DLD1 (cell line): ENCODE results near the gene PJA1.

Experiments used
- in situ Hi-C: cut with HindIII; loops from 2 replicates; pipeline ENCODE4 v1.10.0; 2017; ENCODE audit warnings: low sequenced_read_pairs

The PJA1 gene

GRCh38 chrX:69165087-69165651, at the start of gene PJA1:
PJA1 (minus strand) TSS chrX:69165453; CDS start chrX:69163073, 2,380 bp downstream.
- in situ Hi-C loops, result no loop called here

- in situ Hi-C loops, result no loop called here
Measured at GRCh38 chrX:69214463-69214862, 49.2 kb upstream of the PJA1 start.

- in situ Hi-C loops, result no loop called here
Measured at GRCh38 chrX:69211701-69212100, 46.4 kb upstream of the PJA1 start.

- in situ Hi-C loops, result no loop called here
Measured at GRCh38 chrX:69210581-69210980, 45.3 kb upstream of the PJA1 start.

- in situ Hi-C loops, result no loop called here
Measured at GRCh38 chrX:69207216-69207615, 42.0 kb upstream of the PJA1 start.

GRCh38 chrX:69203638-69204037, 38.4 kb upstream of the PJA1 start:
- in situ Hi-C loops, result no loop called here

GRCh38 chrX:69197690-69198089, 32.4 kb upstream of the PJA1 start:
- in situ Hi-C loops, result no loop called here

GRCh38 chrX:69196666-69197065, 31.4 kb upstream of the PJA1 start:
- in situ Hi-C loops, result no loop called here

- in situ Hi-C loops, result no loop called here
Measured at GRCh38 chrX:69195810-69196209, 30.6 kb upstream of the PJA1 start.

GRCh38 chrX:69195192-69195591, 29.9 kb upstream of the PJA1 start:
- in situ Hi-C loops, result no loop called here

- in situ Hi-C loops, result no loop called here
Measured at GRCh38 chrX:69192603-69193002, 27.4 kb upstream of the PJA1 start.

GRCh38 chrX:69189576-69190371, 24.5 kb upstream of the PJA1 start:
- in situ Hi-C loops, result no loop called here

- in situ Hi-C loops, result no loop called here
Measured at GRCh38 chrX:69186651-69187050, 21.4 kb upstream of the PJA1 start.

- in situ Hi-C loops, result no loop called here
Measured at GRCh38 chrX:69185886-69186285, 20.6 kb upstream of the PJA1 start.

GRCh38 chrX:69185141-69185540, 19.9 kb upstream of the PJA1 start:
- in situ Hi-C loops, result no loop called here

GRCh38 chrX:69182818-69183380, 17.6 kb upstream of the PJA1 start:
- in situ Hi-C loops, result no loop called here

GRCh38 chrX:69179380-69179911, 14.2 kb upstream of the PJA1 start:
- in situ Hi-C loops, result no loop called here

- in situ Hi-C loops, result no loop called here
Measured at GRCh38 chrX:69178592-69178991, 13.3 kb upstream of the PJA1 start.

GRCh38 chrX:69177511-69178162, 12.4 kb upstream of the PJA1 start:
- in situ Hi-C loops, result no loop called here

GRCh38 chrX:69176053-69176452, 10.8 kb upstream of the PJA1 start:
- in situ Hi-C loops, result no loop called here

GRCh38 chrX:69173906-69174305, 8.7 kb upstream of the PJA1 start:
- in situ Hi-C loops, result no loop called here

- in situ Hi-C loops, result no loop called here
Measured at GRCh38 chrX:69172937-69173336, 7.7 kb upstream of the PJA1 start.
